ENCODE data around the gene PIF1. TPM values are rescaled to one million over a fixed set of nuclear protein-coding genes. Genes with fewer than 3 reads are reported as not detected.
A peak's percentile ranks its signal among the peaks of the same experiment; 100 is the strongest.

PIF1 gene
- total RNA-seq, 3 donors from 2014 or later (not counting 1 experiment from before 2014, with no cell fraction given) = 6.2 to 23.9 (median 9.7) TPM

GRCh38 chr15:64774629-64775493 lies 50.6 kb downstream of the PIF1 start:
- Histone ChIP-seq H3K27me3 (ENCODE audit: control insufficient read depth, insufficient read depth, low read length) (peaks cover 10% of the 10 kb centered on the region), H3K36me3 (ENCODE audit: control insufficient read depth, insufficient read depth, low read length) (no peaks in the 10 kb centered on the region), H3K9me3 (ENCODE audit: control insufficient read depth, insufficient read depth, low read length) (no peaks in the 10 kb centered on the region), H3K27ac (ENCODE audit: low read length) (no peak overlapping the region), H3K4me1 (ENCODE audit: control insufficient read depth, insufficient read depth, low read length) (peaks cover 11% of the 10 kb centered on the region), H3K4me3 (ENCODE audit: low read length) (no peak overlapping the region)
- H3K27me3 Mint-ChIP-seq (ENCODE audit: low read depth in 2 of 2) = peaks cover 0 to 21% of the 10 kb centered on the region in 2 donors
- TF ChIP-seq CTCF (IDR thresholded peaks at IDR 0.05) = no peak
- DNase-seq (peak; percentile 28 to 35), ATAC-seq (peak; percentile 39 to 60 (median 46))
- intact Hi-C loops (cut with micrococcal nuclease) = no loop called here
- 3% methylated on average over 112 of the region's 115 CpGs for WGBS (ENCODE audit: insufficient coverage)
- peak overlapping the region; percentile 80 for H3K4me3 Mint-ChIP-seq
- H3K27ac Mint-ChIP-seq = peak overlapping the region; percentile 38 to 85
- no peaks in the 10 kb centered on the region for H3K36me3 Mint-ChIP-seq
- H3K4me1 Mint-ChIP-seq = peaks cover 17 to 46% of the 10 kb centered on the region in 2 donors
- H3K9me3 Mint-ChIP-seq = no peaks in the 10 kb centered on the region

- intact Hi-C loops (cut with micrococcal nuclease) = no loop called here
- H3K4me3 ChIP-seq (ENCODE audit: low read length) = no peak overlapping the region
- peaks cover 10% of the 10 kb centered on the region for H3K27me3 ChIP-seq (ENCODE audit: control insufficient read depth, insufficient read depth, low read length)
- TF ChIP-seq CTCF (IDR thresholded peaks at IDR 0.05) = no peak
- H3K27ac ChIP-seq (ENCODE audit: low read length) = no peak overlapping the region
- peak overlapping the region; percentile 80 for H3K4me3 Mint-ChIP-seq
- DNase-seq = peak in 1 of 2 donors; percentile 36
- H3K4me1 ChIP-seq (ENCODE audit: control insufficient read depth, insufficient read depth, low read length) = peaks cover 11% of the 10 kb centered on the region
- H3K9me3 Mint-ChIP-seq = no peaks in the 10 kb centered on the region
- H3K27me3 Mint-ChIP-seq (ENCODE audit: low read depth in 2 of 2) = peaks cover 0 to 20% of the 10 kb centered on the region in 2 donors
- peaks cover 11 to 39% of the 10 kb centered on the region in 2 donors for H3K4me1 Mint-ChIP-seq
- peak overlapping the region; percentile 38 to 85 for H3K27ac Mint-ChIP-seq
- no peaks in the 10 kb centered on the region for H3K36me3 Mint-ChIP-seq
- ATAC-seq = peak in 2 of 3 donors; percentile 28 to 51
- WGBS (ENCODE audit: insufficient coverage) = 83% methylated on average over 21 of the region's 21 CpGs
- H3K36me3 ChIP-seq (ENCODE audit: control insufficient read depth, insufficient read depth, low read length) = no peaks in the 10 kb centered on the region
- no peaks in the 10 kb centered on the region for H3K9me3 ChIP-seq (ENCODE audit: control insufficient read depth, insufficient read depth, low read length)
Measured at GRCh38 chr15:64774037-64774628, 51.3 kb downstream of the PIF1 start.

- H3K4me3 Mint-ChIP-seq = peak overlapping the region; percentile 80
- peak overlapping the region in 1 of 2 donors; percentile 85 for H3K27ac Mint-ChIP-seq
- Histone ChIP-seq H3K27me3 (ENCODE audit: control insufficient read depth, insufficient read depth, low read length) (peaks cover 10% of the 10 kb centered on the region), H3K4me1 (ENCODE audit: control insufficient read depth, insufficient read depth, low read length) (peaks cover 11% of the 10 kb centered on the region), H3K36me3 (ENCODE audit: control insufficient read depth, insufficient read depth, low read length) (no peaks in the 10 kb centered on the region), H3K27ac (ENCODE audit: low read length) (no peak overlapping the region), H3K4me3 (ENCODE audit: low read length) (no peak overlapping the region), H3K9me3 (ENCODE audit: control insufficient read depth, insufficient read depth, low read length) (no peaks in the 10 kb centered on the region)
- 93% methylated on average over 2 of the region's 2 CpGs for WGBS (ENCODE audit: insufficient coverage)
- ATAC-seq (no peak), DNase-seq (no peak)
- no peaks in the 10 kb centered on the region for H3K9me3 Mint-ChIP-seq
- no peak for TF ChIP-seq CTCF (IDR thresholded peaks at IDR 0.05)
- H3K27me3 Mint-ChIP-seq (ENCODE audit: low read depth in 2 of 2) = peaks cover 0 to 19% of the 10 kb centered on the region in 2 donors
- intact Hi-C loops (cut with micrococcal nuclease) = no loop called here
- peaks cover 11 to 35% of the 10 kb centered on the region in 2 donors for H3K4me1 Mint-ChIP-seq
- H3K36me3 Mint-ChIP-seq = no peaks in the 10 kb centered on the region
Measured at GRCh38 chr15:64773606-64774005, 51.8 kb downstream of the PIF1 start.

All from natural killer cell (primary cell).